Measurements from ENCODE around the gene SMG7. TPM values are rescaled to one million over a fixed set of nuclear protein-coding genes. Genes with fewer than 3 reads are reported as not detected.

SMG7 gene
- total RNA-seq, 3 donors from 2014 or later (not counting 1 experiment from before 2014, with no cell fraction given) = 56.5 to 78.5 (median 75.6) TPM

GRCh38 chr1:183584147-183584546 is 111.8 kb downstream of the SMG7 start:
- WGBS (ENCODE audit: insufficient coverage) = 87% methylated on average over 4 of the region's 5 CpGs
- no peak overlapping the region for H3K27ac Mint-ChIP-seq
- peaks cover 10% of the 10 kb centered on the region in 2 donors for H3K4me1 Mint-ChIP-seq
- no peaks in the 10 kb centered on the region for H3K27me3 Mint-ChIP-seq (ENCODE audit: low read depth in 2 of 2)
- no peaks in the 10 kb centered on the region for H3K9me3 Mint-ChIP-seq
- intact Hi-C loops (cut with micrococcal nuclease) = no loop called here
- TF ChIP-seq CTCF (IDR thresholded peaks at IDR 0.05) = no peak
- Histone ChIP-seq H3K9me3 (ENCODE audit: control insufficient read depth, insufficient read depth, low read length) (no peaks in the 10 kb centered on the region), H3K27ac (ENCODE audit: low read length) (no peak overlapping the region), H3K36me3 (ENCODE audit: control insufficient read depth, insufficient read depth, low read length) (no peaks in the 10 kb centered on the region), H3K27me3 (ENCODE audit: control insufficient read depth, insufficient read depth, low read length) (no peaks in the 10 kb centered on the region), H3K4me3 (ENCODE audit: low read length) (no peak overlapping the region), H3K4me1 (ENCODE audit: control insufficient read depth, insufficient read depth, low read length) (peaks cover 22% of the 10 kb centered on the region)
- ATAC-seq (no peak), DNase-seq (no peak)
- no peaks in the 10 kb centered on the region for H3K36me3 Mint-ChIP-seq
- H3K4me3 Mint-ChIP-seq = no peak overlapping the region

- Histone ChIP-seq H3K4me1 (ENCODE audit: control insufficient read depth, insufficient read depth, low read length) (peaks cover 23% of the 10 kb centered on the region), H3K27ac (ENCODE audit: low read length) (no peak overlapping the region), H3K4me3 (ENCODE audit: low read length) (no peak overlapping the region), H3K9me3 (ENCODE audit: control insufficient read depth, insufficient read depth, low read length) (no peaks in the 10 kb centered on the region), H3K27me3 (ENCODE audit: control insufficient read depth, insufficient read depth, low read length) (no peaks in the 10 kb centered on the region), H3K36me3 (ENCODE audit: control insufficient read depth, insufficient read depth, low read length) (no peaks in the 10 kb centered on the region)
- 88% methylated on average over 6 of the region's 6 CpGs for WGBS (ENCODE audit: insufficient coverage)
- no peak for ATAC-seq
- H3K4me1 Mint-ChIP-seq = peaks cover 6% of the 10 kb centered on the region in 2 donors
- no peak overlapping the region for H3K27ac Mint-ChIP-seq
- H3K9me3 Mint-ChIP-seq = no peaks in the 10 kb centered on the region
- no peaks in the 10 kb centered on the region for H3K27me3 Mint-ChIP-seq (ENCODE audit: low read depth in 2 of 2)
- intact Hi-C loops (cut with micrococcal nuclease) = no loop called here
- no peak for DNase-seq
- no peak for TF ChIP-seq CTCF (IDR thresholded peaks at IDR 0.05)
- H3K36me3 Mint-ChIP-seq = no peaks in the 10 kb centered on the region
- no peak overlapping the region for H3K4me3 Mint-ChIP-seq
Measured at GRCh38 chr1:183585038-183585437, 112.7 kb downstream of the SMG7 start.

- no peaks in the 10 kb centered on the region for H3K36me3 Mint-ChIP-seq
- no peak overlapping the region for H3K27ac Mint-ChIP-seq
Measured at GRCh38 chr1:183586455-183586854, 114.2 kb downstream of the SMG7 start.

More at GRCh38 chr1:183586455-183586854, 114.2 kb downstream of the SMG7 start:
- no peak overlapping the region for H3K4me3 ChIP-seq (ENCODE audit: low read length)
- ATAC-seq (no peak), DNase-seq (no peak)
- intact Hi-C loops (cut with micrococcal nuclease) = no loop called here
- TF ChIP-seq CTCF (IDR thresholded peaks at IDR 0.05) = no peak
- H3K36me3 ChIP-seq (ENCODE audit: control insufficient read depth, insufficient read depth, low read length) = no peaks in the 10 kb centered on the region
- Mint-ChIP-seq H3K9me3 (no peaks in the 10 kb centered on the region), H3K4me1 (peaks cover 0 to 5% of the 10 kb centered on the region in 2 donors), H3K27me3 (ENCODE audit: low read depth in 2 of 2) (no peaks in the 10 kb centered on the region), H3K4me3 (no peak overlapping the region)
- H3K4me1 ChIP-seq (ENCODE audit: control insufficient read depth, insufficient read depth, low read length) = peaks cover 24% of the 10 kb centered on the region
- H3K27ac ChIP-seq (ENCODE audit: low read length) = no peak overlapping the region
- H3K27me3 ChIP-seq (ENCODE audit: control insufficient read depth, insufficient read depth, low read length) = no peaks in the 10 kb centered on the region
- no peaks in the 10 kb centered on the region for H3K9me3 ChIP-seq (ENCODE audit: control insufficient read depth, insufficient read depth, low read length)
- 96% methylated on average over 1 of the region's 1 CpG for WGBS (ENCODE audit: insufficient coverage)
